HUDEP-2 (cell line): Measurements from ENCODE around the gene RETSAT.

Experiments
- DNase-seq, 76 experiments: peaks; one replicate each; lab custom pipeline; 2025; ENCODE audit not compliant: unreplicated experiment in 76 of 76; lab: John Stamatoyannopoulos, UW

RETSAT gene

DNA sequence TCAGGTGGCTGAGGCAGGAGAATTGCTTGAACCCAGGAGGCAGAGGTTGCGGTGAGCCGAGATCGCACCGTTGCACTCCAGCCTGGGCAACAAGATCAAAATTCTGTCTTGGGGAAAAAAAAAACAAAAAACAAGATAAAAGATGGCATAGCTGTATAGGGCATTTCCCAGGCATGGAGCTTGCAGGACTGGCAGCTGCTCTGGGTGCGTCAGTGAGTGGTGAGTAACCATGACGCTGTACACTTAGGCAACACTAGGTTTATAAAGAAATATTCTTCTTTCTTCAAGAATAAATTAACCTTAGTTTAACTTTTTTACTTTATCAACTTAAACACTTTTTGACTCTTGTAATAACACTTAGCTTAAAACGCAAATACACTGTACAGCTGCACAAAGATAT is 41.9 kb downstream of the RETSAT start:
- DNase-seq, result no peak

DNA sequence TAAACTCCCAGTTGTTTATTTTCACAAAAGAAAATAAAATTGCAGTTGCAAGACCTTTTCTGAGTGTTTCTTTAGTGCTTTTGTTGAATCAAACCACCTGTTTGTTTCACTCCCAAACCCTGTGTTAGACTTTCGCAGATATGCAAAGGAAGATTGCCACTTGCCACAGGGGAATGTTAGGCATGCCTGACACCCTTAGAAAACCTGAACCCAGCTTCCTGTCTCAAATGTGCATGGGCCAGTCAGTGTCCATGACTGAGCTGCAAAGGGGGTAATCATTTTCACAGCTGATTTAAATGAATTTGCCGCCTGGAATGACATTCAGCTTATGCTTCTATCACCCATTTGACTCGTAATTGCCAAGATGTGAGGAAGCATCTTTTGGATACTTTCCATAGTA is 44.0 kb downstream of the RETSAT start:
- no peak for DNase-seq

GRCh38 chr2:85309699-85310321 is 44.5 kb downstream of the RETSAT start:
- no peak for DNase-seq

- no peak for DNase-seq
These were observed 45.3 kb downstream of the RETSAT start for GRCh38 chr2:85308896-85309555.

DNA sequence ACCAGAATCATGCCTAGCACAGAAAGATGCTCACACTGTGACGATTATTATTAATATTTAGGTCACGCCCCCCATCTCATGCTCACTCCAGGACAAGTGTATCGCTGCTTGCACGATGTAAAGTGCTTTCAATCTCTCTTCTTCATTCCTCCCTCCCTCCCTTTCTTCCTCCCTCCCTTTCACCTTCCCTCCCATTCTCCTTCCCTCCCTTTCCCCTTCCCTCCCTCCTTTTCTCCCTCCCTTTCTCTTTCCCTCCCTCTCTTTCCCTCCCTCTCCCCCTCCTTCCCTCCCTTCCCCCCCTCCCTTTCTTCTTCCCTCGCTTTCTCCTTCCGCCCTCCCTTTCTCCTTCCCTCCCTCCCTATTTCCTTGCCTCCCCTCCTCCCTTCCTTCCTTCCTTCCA is 46.1 kb downstream of the RETSAT start:
- DNase-seq, result no peak

DNA sequence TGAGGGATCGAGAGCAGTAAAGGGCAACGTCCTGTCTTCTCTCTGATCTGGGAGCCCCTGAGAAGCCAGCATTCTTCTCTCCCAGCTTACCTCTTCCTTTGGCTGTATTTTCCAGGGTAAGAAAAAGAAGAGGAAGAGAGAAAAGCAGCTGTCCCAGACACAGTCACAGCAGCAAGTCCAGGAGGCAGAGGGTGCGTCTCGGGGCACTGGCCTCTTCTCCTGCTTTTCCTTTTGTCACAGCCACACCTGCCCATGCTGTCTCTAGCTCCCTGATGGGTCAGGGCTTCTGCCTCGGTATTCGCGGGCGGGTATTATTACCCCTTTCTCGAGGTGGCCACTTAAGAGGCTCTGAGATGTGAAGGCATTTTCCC is 46.8 kb downstream of the RETSAT start:
- DNase-seq, result no peak

- no peak for DNase-seq
These were observed 50.4 kb downstream of the RETSAT start for GRCh38 chr2:85303780-85304531.

DNA sequence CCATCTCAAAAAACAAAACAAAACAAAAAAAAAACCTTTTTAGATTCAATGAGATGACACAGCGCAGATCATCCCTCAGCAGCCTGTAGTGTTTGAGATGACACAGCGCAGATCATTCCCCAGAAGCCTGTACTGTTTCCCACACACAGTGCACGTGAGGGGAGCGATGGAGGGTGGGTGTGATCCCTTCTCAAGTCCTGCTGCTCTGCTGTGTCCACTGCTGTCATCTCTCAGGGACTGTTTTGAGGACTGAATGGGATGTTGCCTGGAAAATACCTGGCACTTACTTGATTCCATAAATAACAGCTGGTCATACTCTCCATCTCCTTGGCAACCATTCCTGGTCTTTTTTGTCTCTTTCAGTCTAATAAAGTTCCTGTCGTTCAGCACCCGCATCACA is 52.2 kb downstream of the RETSAT start:
- no peak for DNase-seq
